ENCODE data around the gene ZNF423.

The ZNF423 gene

GRCh38 chr16:49780433-49780832, 75.5 kb downstream of the ZNF423 start:
- no peak for DNase-seq

DNA sequence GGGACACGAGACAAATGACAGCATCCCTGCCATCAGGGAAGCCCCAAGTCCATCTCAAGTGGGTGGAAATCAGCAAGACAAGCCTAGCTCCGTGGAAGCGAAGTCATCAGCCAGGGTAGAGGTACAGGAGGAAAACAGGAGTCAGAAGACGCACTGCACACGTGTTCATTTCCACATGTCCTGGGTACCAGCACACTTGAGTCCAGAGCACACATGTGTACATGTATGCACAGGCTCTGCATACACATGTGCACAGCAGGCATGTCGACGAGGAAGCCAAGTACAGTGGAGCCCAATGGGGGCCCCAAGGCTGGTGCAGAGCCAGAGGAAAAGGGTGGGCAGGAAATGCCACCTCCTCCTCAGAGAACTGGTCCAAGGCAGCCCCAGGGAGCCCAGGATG, 75.9 kb downstream of the ZNF423 start:
- no peak for DNase-seq

- DNase-seq, result no peak
Measured at GRCh38 chr16:49778202-49778930, 77.5 kb downstream of the ZNF423 start.

DNA sequence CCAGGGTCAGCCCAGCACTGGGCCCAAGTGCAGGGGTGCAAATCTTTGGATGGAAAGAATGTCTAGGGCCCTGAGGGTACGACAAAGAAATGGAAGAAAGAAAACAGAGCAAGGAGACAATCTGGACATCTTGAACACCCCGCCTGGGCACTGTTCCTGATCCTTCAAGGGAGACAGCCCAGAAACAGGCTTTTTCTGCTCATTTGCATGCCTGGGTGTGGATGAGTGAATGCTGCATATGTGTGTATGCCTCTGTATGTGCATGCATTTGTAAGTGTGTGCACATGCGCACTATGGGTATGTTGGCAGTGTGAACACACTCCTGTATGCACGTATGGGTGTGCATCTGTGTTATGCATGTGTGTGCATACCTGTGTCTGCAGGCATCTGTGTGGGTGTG, 79.2 kb downstream of the ZNF423 start:
- no peak for DNase-seq

DNA sequence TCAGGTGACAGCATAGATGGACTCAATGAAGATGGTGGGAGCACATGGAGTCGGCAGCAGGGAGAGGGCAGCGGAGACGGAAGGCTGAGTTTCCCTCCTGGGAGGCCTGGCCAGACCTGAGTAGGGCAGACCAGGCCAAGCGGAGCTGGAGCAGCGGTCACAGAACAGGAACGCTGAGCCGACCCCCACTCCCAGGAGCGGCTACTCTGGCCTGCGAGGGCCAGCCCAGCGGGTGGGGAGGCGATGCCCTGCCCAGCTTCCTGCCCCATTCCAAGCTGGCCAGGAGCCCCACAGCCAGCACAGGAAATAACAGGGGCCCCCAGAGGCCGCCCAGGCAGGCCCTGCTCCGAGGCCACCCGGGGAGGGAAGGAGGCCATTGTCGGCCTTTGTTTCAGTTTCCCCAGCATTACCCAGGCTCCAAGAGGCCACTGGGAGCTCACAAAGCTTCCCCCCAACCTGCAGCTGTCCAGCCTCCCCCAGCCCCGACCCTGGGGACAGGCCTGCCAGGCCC, 79.8 kb downstream of the ZNF423 start:
- DNase-seq, result no peak

DNA sequence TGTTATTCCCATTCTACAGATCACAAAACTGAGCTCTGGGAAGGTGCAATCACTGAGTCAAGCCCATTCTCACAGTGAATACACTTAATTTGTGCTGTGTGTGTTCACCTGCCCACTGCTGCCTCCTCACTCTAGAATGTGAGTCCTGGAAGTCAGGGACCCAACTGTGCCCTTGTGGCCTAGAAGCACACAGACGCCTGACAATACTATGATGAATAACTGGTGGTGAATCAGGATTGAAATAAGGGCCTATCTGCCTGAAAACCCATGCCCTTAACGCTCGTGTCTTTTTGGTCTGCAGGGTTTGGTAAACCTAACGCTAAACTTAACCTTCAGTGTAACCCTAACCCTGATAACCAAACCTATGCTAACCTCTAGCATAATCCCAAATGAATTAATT, 80.3 kb downstream of the ZNF423 start:
- DNase-seq, result no peak

DNA sequence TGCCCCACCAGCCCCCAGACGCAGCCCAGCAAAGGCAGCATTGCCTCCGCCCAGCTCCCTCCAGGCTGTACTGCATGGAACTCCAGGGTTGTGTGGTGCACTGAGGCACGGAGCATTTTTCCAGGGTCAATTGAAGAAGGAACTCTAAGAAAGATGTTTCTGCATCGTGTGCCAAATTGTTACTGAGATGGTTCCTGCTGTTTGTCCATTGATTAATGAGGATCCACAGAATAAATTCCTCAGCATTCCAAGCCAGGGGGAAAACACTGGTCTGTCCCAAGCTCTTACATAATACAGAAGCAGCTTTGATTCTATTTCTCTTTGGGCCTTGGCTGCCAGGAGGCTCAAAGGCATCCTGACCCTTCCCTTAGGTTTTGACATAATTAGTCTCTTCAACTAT, 80.9 kb downstream of the ZNF423 start:
- DNase-seq, result no peak

- DNase-seq, result no peak
Measured at GRCh38 chr16:49773534-49774475, 82.1 kb downstream of the ZNF423 start.

GRCh38 chr16:49767998-49768397, 87.9 kb downstream of the ZNF423 start:
- no peak for DNase-seq

GRCh38 chr16:49767414-49767813, 88.5 kb downstream of the ZNF423 start:
- DNase-seq, result no peak

GRCh38 chr16:49766225-49766624, 89.7 kb downstream of the ZNF423 start:
- no peak for DNase-seq

- DNase-seq, result no peak
Measured at GRCh38 chr16:49763826-49764225, 92.1 kb downstream of the ZNF423 start.

- DNase-seq, result no peak
Measured at GRCh38 chr16:49760815-49761214, 95.1 kb downstream of the ZNF423 start.

DNA sequence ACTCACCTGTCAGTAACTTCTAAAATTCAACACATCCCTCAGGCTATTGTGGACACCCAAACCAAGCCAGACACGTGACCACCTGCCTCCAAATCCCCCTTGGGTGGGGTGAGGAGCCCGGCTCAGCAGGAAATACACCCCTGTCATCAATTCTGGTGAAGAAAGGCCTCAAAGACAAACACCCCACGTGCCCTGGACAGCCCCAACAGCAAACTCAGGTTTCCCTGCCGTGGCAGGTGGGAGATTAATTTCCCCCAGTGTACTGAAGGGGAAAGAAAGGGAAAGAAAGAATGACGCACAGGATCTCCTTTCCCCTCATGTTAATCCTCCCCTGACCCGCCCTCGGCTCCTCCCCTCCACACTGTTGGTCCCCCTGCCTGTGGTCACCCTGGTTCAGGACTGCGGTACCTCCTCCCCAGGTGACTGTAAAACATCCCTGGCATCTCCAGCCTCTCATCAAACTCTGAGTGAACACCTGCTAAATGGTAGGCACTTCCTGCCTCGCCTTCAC, 98.3 kb downstream of the ZNF423 start:
- no peak for DNase-seq

DNA sequence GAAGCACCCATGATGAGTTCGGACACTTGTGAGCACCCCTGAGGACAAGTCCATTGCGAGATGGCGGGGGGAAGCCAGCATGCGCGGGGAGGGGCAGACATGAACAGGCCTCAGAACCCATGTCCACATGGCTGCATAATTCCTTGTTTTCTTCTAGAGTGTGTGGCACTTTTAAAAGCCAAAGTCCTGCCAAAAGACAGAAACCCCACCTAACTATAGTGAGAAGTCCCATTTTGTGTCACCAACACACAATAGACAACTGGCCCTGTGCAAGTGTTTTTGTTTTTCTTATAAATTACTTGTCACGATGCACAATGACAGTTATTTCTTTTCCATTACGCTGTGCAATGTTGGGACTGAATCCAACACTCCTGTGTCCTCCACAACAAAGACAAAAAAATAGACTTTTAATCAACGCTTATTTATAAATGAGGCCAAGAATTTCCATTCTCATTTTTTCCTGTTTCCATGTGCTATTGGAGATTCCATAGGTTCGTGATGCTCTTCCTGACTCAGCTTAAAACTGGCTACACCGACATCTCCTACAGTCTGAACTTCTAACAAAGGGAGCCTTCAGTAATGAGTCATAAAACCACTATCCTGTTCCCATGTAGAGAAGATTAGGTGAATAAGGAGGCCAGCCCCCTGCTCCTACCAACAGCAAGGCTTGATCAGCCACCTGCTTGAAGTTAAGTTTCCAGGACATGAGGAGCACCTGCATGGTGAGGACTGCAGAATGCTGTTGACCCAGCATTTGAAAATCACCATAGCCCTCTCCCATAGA, 98.9 kb downstream of the ZNF423 start:
- no peak for DNase-seq

DNA sequence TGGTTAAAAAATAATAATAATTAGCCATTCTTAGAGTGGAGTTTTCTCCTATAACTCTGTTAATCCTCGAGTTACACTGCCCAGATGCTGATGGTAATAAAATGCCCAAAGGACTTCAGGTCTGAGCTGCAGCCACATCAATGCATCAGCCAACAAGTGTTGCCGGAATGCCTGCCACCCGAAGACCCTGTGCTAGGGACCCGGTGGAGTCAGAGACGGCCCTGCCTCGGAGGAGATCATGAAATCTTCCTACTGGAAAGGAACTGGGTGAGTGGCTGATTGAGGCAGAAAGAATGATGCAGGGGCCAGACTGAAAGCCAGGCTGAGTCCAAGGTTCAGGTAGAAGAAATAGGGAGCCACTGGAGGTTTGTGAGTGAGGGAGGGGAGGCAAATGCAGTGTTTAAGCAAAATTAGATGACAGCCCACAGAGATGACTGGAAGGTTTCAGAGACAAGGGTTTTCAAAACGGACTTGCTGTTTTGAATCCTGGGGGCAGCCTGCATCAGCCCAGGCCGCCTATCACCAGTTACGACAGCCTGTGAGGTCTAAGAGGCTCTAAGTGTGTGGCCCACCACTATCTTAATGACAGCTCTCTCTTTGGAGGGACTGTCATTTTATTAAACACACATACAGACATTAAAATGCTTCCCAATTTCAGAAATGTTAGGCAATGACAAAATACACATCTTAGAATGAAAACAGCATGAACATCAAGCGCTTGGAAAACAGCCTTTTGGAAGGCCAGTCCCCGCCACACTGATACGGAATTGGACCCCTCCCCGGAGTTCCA, 100.0 kb downstream of the ZNF423 start:
- DNase-seq, result no peak

- DNase-seq, result no peak
Measured at GRCh38 chr16:49755313-49755620, 100.6 kb downstream of the ZNF423 start.

DNA sequence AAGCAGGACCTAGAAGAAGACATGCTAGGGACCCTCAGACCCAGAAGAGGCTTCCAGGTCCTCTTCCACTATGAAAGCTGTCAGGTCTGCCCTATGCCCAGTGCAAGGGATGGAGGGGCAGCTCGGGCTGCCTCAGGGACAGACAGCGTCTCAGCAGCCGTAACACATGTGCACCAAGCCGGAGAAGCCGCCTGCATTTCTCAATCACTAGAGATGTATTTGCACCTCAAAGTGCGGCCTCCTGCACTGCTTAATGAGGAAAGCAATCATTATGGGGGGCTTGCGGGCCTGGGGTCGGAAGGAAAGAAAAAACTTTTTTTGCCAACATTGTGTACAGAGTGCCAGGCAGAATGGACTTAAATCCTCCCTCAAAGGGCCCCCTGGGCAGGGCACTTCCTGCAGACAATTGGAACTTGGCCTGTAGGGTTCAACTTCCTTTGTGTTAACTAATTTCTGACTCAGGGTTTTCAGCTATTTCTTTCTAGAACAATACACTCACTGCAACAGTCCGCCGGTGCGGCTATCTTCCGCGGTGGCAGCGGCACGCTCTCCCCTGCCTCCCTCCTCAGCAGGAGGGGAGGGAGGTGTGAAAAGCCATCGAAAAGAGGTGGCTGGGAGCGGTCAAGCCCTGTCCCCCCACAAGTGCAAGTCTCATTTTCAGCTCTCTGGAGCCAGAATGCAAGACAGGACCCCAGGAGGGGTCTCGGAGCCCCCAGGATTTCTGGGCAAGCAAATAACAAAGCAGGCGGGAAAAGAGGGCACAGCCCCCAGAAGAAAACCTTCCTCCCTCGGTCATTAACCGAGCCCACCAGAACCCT, 101.2 kb downstream of the ZNF423 start:
- no peak for DNase-seq

GRCh38 chr16:49750341-49751000, 105.4 kb downstream of the ZNF423 start:
- DNase-seq, result no peak

DNA sequence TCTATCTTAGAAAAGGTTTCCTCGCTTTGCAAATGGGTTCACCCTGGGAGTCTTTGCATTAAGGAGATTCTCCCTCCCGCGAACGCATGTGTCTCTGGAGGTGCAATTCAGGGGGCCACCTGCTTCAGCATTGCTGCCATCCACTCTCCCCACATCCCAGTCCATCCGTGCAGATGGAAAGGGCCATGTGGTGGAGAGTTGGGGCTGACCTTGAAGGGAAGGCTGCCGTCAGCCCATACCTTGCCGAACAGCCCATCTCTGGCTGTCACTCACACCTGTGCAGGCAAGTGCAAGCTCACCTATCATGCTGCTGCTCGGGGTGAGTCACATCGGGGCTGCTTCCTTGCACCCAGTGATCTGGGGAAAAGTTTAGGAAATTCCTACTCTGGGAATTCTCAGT, 106.1 kb downstream of the ZNF423 start:
- no peak for DNase-seq

DNA sequence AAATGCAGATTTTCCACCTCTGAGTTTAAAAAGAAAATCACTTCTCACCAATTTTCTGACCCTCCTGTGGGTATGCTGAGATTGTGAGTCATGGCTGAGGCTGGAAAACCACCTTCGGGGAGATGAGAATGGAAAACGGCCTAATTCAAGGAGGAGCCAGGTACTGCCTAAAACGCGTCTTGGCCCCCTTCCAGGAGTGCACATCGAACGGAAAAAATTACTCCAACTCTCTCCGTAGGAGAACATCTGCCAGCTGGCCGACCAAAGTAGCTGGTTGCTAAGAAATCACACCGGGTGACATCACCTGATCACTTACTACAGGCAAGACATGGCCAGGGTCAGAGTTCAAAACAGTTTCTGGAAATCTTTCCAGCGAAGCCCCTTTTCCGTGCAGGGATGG, 107.6 kb downstream of the ZNF423 start:
- DNase-seq, result no peak

All from effector CD4-positive, alpha-beta T cell (primary cell).